Stimulated activated CD8-positive, alpha-beta memory T cell treated with anti-CD3 and anti-CD28 coated beads, Interleukin-7, amount 100 ng/mL, for 4 hours (primary cell): ENCODE data around the gene C20orf141.

Source experiments
- DNase-seq, 2 donors: peaks; one replicate each; pipeline ENCODE4 v3.0.0-alpha.2; 2020; ENCODE audit warnings: low read depth in 2 of 2

Gene C20orf141

DNA sequence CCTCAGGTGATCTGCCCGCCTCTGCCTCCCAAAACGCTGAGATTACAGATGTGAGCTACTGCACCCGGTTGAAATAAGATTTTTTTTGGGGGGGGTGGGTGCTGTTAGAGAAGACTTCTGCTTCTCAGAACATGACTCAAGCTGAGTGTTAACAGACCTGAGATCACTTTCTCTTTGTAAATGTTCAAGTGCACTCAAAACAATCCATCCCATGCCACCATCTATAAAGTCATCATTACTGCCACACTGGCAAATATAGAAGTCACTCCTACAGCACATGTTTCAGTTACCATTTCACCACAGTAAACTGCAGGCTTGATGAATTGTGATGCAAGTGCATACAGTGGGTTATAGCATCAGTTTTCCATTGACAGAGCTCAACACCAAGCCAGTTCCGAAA, 34.7 kb downstream of the C20orf141 start:
- no peak for DNase-seq

DNA sequence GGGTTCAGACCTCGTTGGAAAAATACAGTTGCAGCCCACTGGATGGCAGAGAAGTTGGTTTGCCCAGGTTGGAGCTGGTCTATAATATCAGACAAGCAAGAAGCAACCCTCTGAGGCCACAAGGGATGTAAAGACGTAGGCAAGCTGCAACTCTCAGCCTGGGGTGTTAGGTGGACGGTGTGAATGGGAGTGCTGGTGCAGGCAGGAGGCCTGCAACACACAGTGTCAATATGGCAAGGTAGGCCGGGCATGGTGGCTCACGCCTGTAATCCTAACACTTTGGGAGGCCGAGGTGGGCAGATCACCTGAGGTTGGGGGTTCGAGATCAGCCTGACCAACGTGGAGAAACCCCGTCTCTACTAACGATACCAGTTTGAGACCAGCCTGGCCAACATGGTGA, 36.3 kb downstream of the C20orf141 start:
- no peak for DNase-seq

DNA sequence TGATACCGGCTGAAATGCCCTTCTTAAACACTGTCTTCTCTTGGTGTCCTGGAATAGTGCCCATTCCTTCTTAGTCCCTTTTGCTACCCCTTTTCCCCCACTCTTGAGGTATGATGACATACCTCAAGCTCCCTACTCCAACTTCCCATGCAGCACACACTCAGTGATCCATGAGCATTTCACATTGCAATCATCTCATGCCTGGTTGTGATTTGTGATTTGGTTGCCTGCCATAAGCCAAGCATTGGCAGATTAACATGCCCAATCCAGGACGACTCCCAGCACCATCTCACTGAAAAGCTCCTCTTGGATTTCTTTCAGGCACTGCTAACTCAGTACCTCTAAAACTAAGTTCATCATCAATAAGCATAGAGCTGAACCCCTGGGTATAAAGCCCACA, 43.8 kb downstream of the C20orf141 start:
- no peak for DNase-seq

DNA sequence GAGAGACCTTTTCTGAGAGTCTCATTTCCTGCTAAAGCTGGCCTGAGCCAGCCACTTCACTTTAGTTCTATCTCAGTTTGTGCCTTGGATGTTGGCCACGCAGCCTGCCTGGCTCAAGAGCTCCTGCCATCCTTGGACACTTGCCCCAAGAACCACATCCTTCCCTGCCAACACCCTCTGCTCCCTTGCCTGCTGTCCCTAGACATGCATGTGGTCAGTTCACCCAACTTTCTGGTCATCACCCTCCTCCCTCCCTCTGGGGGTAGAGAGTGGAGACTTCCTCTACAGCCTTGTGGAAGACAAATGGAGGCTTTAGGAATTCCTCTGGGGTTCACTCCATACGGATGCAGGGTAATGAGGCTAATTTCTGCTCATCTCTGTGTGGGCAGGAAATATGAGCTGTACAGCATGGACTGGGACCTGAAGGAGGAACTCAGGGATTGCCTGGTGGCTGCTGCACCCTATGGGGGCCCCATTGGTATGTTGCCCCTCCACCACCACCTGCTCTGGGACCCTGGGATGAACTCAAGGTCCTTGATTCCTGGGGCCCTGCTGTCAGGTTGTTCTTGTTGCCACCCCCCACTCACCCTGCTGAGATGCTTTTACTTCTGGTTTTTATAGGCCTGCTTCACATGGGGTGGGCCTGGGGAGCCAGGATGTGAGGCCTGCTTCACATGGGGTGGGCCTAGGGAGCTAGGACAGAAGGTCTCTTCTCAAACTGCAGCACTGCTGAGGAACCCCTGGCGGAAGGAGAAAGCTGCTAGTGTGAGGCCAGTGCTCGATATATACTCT, 44.7 kb downstream of the C20orf141 start:
- no peak for DNase-seq

DNA sequence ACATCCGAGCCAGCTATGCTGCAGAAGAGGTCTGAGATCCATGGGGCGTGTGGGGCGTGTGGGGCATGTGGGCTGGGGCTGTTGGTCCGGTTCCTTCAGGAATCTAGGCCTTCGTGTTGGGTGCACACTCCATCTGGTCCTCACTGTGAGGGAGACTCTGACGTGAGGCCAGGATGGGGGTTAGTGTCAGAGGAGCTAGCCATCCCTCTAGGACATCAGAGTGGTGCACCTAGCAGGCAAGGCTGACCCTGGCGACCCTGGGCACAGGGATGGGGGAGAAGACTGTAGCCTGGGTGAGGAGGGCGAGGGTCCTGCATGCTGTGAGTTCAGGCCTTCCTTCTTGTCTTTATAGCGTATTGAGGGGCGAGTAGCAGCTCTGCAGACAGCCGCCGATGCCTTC, 49.8 kb downstream of the C20orf141 start:
- no peak for DNase-seq

DNA sequence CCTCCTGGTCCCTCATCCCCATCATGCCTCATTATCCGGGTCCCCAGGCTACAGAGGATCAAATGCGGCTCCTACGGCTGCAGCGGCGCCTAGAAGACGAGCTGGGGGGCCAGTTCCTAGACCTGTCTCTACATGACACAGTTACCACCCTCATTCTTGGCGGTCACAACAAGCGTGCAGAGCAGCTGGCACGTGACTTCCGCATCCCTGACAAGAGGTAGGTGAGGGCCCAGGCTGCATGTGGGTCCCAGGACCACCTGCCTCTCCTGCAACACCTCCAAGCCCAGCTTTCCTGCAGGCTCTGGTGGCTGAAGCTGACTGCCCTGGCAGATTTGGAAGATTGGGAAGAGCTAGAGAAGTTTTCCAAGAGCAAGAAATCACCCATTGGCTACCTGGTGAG, 50.3 kb downstream of the C20orf141 start:
- no peak for DNase-seq
